ENCODE results near the gene MBNL3.

DNA sequence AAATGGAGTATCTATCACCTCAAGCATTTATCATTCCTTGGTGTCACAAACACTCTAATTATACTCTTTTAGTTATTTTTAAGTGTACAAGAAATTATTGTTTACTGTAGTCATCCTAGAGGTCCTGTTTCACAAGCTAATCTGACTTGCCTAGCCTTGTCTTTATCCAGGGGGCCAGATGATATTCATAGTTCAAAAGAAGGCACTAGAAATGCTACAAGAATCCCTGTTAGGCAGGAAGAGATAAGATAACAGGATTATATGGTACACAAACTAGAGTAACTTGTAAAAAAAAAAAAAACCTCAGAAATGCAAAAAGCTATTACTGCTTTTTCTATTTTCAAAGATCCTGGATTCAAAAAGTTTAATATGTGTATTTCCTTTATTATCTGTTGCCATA, 95.8 kb downstream of the MBNL3 start:
- TF ChIP-seq POLR2A (IDR thresholded peaks at IDR 0.05; ENCODE audit: low read length) = no peak
- TF ChIP-seq GATA1 (IDR thresholded peaks at IDR 0.05; ENCODE audit: low read depth, low read length) = no peak
